ENCODE data around the gene PCIF1.
"Not testable (repeated sequence)": the region's sequence is repeated elsewhere in the genome, so short reads cannot be mapped to it uniquely, and the experiment has no call there.

- not testable (repeated sequence) for TF ChIP-seq EZH2 (IDR thresholded peaks at IDR 0.05; ENCODE audit: insufficient read depth, low read length)
- TF ChIP-seq, protein P1, sequence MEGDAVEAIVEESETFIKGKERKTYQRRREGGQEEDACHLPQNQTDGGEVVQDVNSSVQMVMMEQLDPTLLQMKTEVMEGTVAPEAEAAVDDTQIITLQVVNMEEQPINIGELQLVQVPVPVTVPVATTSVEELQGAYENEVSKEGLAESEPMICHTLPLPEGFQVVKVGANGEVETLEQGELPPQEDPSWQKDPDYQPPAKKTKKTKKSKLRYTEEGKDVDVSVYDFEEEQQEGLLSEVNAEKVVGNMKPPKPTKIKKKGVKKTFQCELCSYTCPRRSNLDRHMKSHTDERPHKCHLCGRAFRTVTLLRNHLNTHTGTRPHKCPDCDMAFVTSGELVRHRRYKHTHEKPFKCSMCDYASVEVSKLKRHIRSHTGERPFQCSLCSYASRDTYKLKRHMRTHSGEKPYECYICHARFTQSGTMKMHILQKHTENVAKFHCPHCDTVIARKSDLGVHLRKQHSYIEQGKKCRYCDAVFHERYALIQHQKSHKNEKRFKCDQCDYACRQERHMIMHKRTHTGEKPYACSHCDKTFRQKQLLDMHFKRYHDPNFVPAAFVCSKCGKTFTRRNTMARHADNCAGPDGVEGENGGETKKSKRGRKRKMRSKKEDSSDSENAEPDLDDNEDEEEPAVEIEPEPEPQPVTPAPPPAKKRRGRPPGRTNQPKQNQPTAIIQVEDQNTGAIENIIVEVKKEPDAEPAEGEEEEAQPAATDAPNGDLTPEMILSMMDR (IDR thresholded peaks at IDR 0.05; ENCODE audit: insufficient read depth, low read depth, low read length) = not testable (repeated sequence)
Observed at GRCh38 chr20:45956326-45956725, 21.8 kb downstream of the PCIF1 start.

Measured in astrocyte (in vitro differentiated cells and primary cell).